K562 (cell line): ENCODE measurements around the gene MYMX. TPM values are rescaled to one million over a fixed set of nuclear protein-coding genes. Genes with fewer than 3 reads are reported as not detected.

Experiments
- ATAC-seq: fragments of 200-7000 bp; cut with Tn5 transposase; 3 replicates; pipeline ENCODE4 v1.9.1; 2020; ENCODE audit warnings: moderate library complexity
- BruUV-seq: library from RNA; stranded (reverse); fragments of 400-500 nt; replicated peaks from 2 replicates; lab custom pipeline; 2021; lab: Mats Ljungman, UMichigan
- CTCF ChIA-PET: fragments of 300-600 bp; formaldehyde crosslinking; extraction: SDS; loops from one replicate; lab custom pipeline; 2021; ENCODE audit warnings: low intra/inter-chr PET ratio; lab: Yijun Ruan, JAX
- POLR2A ChIA-PET: fragments of 300-600, 350-650 bp; sonication (Branson Sonifier 250); formaldehyde crosslinking; extraction: SDS; loops from one replicate; lab custom pipeline; 2021; ENCODE audit warnings: antibody characterized with exemption, inconsistent platforms; lab: Yijun Ruan, JAX
- DNase-seq, 4 experiments: peaks; one replicate each; pipeline versions ENCODE4 v3.0.0 to v3.0.0-alpha.2; 2011 to 2018; ENCODE audit warnings: low spot score in 3 of 4, mixed read lengths in 3 of 4; ENCODE audit errors: extremely low read depth in 1 of 4
- FAIRE-seq: peaks from 2 replicates; lab custom pipeline; 2011; peaks lifted over from hg19 to GRCh38; lab: Jason Lieb, UNC
- H2AFZ ChIP-seq: 2 replicates; pipeline ENCODE4 v1.6.0; 2011; ENCODE audit warnings: low read depth, low read length, control low read depth, inconsistent platforms
- H3K27ac ChIP-seq: fragments of 200-600 bp; 3 replicates; pipeline ENCODE4 v1.8.0; 2011; ENCODE audit warnings: low read depth, mild to moderate bottlenecking, control low read depth, inconsistent platforms, low read length, moderate library complexity, mixed read lengths; ENCODE audit errors: extremely low read depth
- H3K27me3 ChIP-seq, 2 experiments: fragments of 300-600 bp in 1 of 2; 2 replicates in 1 of 2; 3 replicates in 1 of 2; pipeline versions ENCODE4 v1.6.0 to v1.8.0; 2011; ENCODE audit warnings: inconsistent platforms in 2 of 2, low read length in 2 of 2, mild to moderate bottlenecking in 1 of 2, mixed read lengths in 1 of 2, moderate library complexity in 1 of 2; ENCODE audit not compliant: control insufficient read depth in 2 of 2, insufficient read depth in 2 of 2
- H3K36me3 ChIP-seq: fragments of 300-600 bp; 3 replicates; pipeline ENCODE4 v1.8.0; 2011; ENCODE audit warnings: mild to moderate bottlenecking, low read length, inconsistent platforms; ENCODE audit not compliant: control insufficient read depth, insufficient read depth
- H3K4me1 ChIP-seq, 2 experiments: fragments of 200-600 bp in 1 of 2; replicated peaks in 1 of 2; 2 replicates in 1 of 2; 3 replicates in 1 of 2; pipeline versions ENCODE4 v1.5.1 to v1.8.0; 2011; ENCODE audit warnings: inconsistent platforms in 2 of 2, low read length in 2 of 2, mild to moderate bottlenecking in 1 of 2, mixed read lengths in 1 of 2, moderate library complexity in 1 of 2; ENCODE audit not compliant: control insufficient read depth in 2 of 2, insufficient read depth in 2 of 2
- H3K4me2 ChIP-seq: 2 replicates; pipeline ENCODE4 v1.6.1; 2011; ENCODE audit warnings: low read length, control low read depth, inconsistent platforms, mixed read lengths; ENCODE audit not compliant: insufficient read depth
- H3K4me3 ChIP-seq: fragments of 200-600 bp; sonication (generic), shearing (Covaris generic); 2 replicates; pipeline ENCODE4 v1.5.1; 2016; ENCODE audit warnings: control low read depth, inconsistent platforms
- H3K79me2 ChIP-seq: fragments of 200-600 bp; 3 replicates; pipeline ENCODE4 v1.8.0; 2011; ENCODE audit warnings: low read length, inconsistent platforms; ENCODE audit not compliant: control insufficient read depth, insufficient read depth
- H3K9ac ChIP-seq, 2 experiments: 2 replicates each; pipeline versions ENCODE4 v1.6.0 to v1.6.1; 2011; ENCODE audit warnings: low read depth in 2 of 2, low read length in 2 of 2, control low read depth in 1 of 2, inconsistent platforms in 1 of 2, mild to moderate bottlenecking in 1 of 2, mixed read lengths in 1 of 2; ENCODE audit not compliant: insufficient read depth in 1 of 2
- H3K9me1 ChIP-seq: one replicate; pipeline ENCODE4 v1.6.0; 2011; ENCODE audit warnings: inconsistent platforms, mild to moderate bottlenecking, low read length, moderate library complexity; ENCODE audit not compliant: control insufficient read depth, insufficient read depth
- H3K9me3 ChIP-seq: replicated peaks from 2 replicates; pipeline ENCODE4 v1.5.1; 2011; ENCODE audit warnings: low read depth, low read length, inconsistent platforms; ENCODE audit not compliant: control insufficient read depth, insufficient read depth
- H4K20me1 ChIP-seq: replicated peaks from 2 replicates; pipeline ENCODE4 v1.6.1; 2011; ENCODE audit warnings: low read length, inconsistent platforms, mixed read lengths; ENCODE audit not compliant: control insufficient read depth, insufficient read depth
- ATF2 ChIP-seq: sonication (generic); formaldehyde crosslinking; IDR thresholded peaks from 2 replicates; pipeline ENCODE4 v1.8.1; 2022; ENCODE audit warnings: missing genetic modification reagents
- CCAR2 ChIP-seq: fragments of 200-400 bp; formaldehyde crosslinking; IDR thresholded peaks from 2 replicates; pipeline ENCODE4 v1.6.1; 2017; ENCODE audit warnings: mild to moderate bottlenecking, low read depth, low read length
- HDGF ChIP-seq: fragments of 450-650 bp; IDR thresholded peaks from 2 replicates; pipeline ENCODE4 v1.6.1; 2016
- NR3C1 ChIP-seq: sonication (generic); formaldehyde crosslinking; IDR thresholded peaks from 2 replicates; pipeline ENCODE4 v1.8.1; 2022; ENCODE audit warnings: missing genetic modification reagents
- SP1 ChIP-seq: sonication (generic); formaldehyde crosslinking; IDR thresholded peaks from 2 replicates; pipeline ENCODE4 v1.8.1; 2022; ENCODE audit warnings: mild to moderate bottlenecking, missing genetic modification reagents
- ZKSCAN1 ChIP-seq: fragments of 150-350 bp; IDR thresholded peaks from 2 replicates; pipeline ENCODE4 v1.6.1; 2016; ENCODE audit warnings: low read depth, low read length
- ZKSCAN8 ChIP-seq: fragments of 200-800 bp; sonication (Bioruptor generic); IDR thresholded peaks from 2 replicates; pipeline ENCODE4 v1.6.1; 2016; ENCODE audit warnings: missing genetic modification characterization, missing compliant biosample characterization
- ZNF23 ChIP-seq: fragments of 250-450 bp; sonication (Bioruptor Pico); IDR thresholded peaks from 2 replicates; pipeline ENCODE4 v1.4.0; 2020; ENCODE audit warnings: mild to moderate bottlenecking
- ZNF232 ChIP-seq: sonication (generic); formaldehyde crosslinking; IDR thresholded peaks from 2 replicates; pipeline ENCODE4 v1.8.0; 2022; ENCODE audit warnings: mild to moderate bottlenecking, missing genetic modification reagents
- ZNF449 ChIP-seq: fragments of 250-450 bp; sonication (Bioruptor Pico); IDR thresholded peaks from 2 replicates; pipeline ENCODE4 v1.8.0; 2022; ENCODE audit warnings: moderate library complexity, mild to moderate bottlenecking, inconsistent platforms
- WGBS: fragments of 100-300 bp; shearing (Covaris generic); methylation state at CpG from one replicate; pipeline ENCODE4 v1.1.6; 2016; ENCODE audit warnings: low coverage, mixed read lengths; ENCODE audit not compliant: insufficient coverage; ENCODE audit errors: missing lambda C conversion rate; 5-methylcytosine and 5-hydroxymethylcytosine counted together
- in situ Hi-C: fragments of 300-500 bp; cut with MboI; formaldehyde crosslinking; loops from 4 replicates; pipeline ENCODE4 v1.15.0; 2018; ENCODE audit warnings: inconsistent platforms, mixed read lengths
- intact Hi-C: fragments of 100-400 bp; cut with micrococcal nuclease; formaldehyde crosslinking; loops from 2 replicates; pipeline ENCODE4 v1.14.2; 2022
- polyA plus RNA-seq, 8 experiments: library from polyadenylated mRNA; depleted of rRNA in 4 of 8; stranded (reverse) in 5 of 8; unstranded in 3 of 8; fragments of >200 nt; fragmentation: Nextera tagmentation in 2 of 8; fragmentation: Illumina TruSeq in 1 of 8; extraction: Ambion mirVana in 2 of 8; extraction: Trizol in 1 of 8; gene quantifications; 2 replicates each; pipeline versions ENCODE4 v1.2.1 to v1.2.3, GENCODE V29; 2011 to 2014; ENCODE audit warnings: inconsistent platforms in 1 of 8, missing spikeins in 1 of 8
- total RNA-seq, 7 experiments: library from RNA; depleted of rRNA in 6 of 7; stranded (reverse); fragments of >200 nt in 6 of 7; fragmentation: Illumina TruSeq in 2 of 7; extraction: Trizol in 2 of 7; gene quantifications; 2 replicates each; pipeline versions ENCODE4 v1.2.1 to v1.2.3, GENCODE V29; 2011 to 2021; ENCODE audit warnings: low replicate concordance in 1 of 7
- TF ChIP-seq, protein P1 (sequence below): fragments of 250-450 bp; sonication (Bioruptor Pico); IDR thresholded peaks from 2 replicates; pipeline ENCODE4 v1.6.1; 2021; ENCODE audit warnings: mild to moderate bottlenecking
- TF ChIP-seq, protein P2 (sequence below): sonication (generic); formaldehyde crosslinking; IDR thresholded peaks from 2 replicates; pipeline ENCODE4 v1.8.1; 2023; ENCODE audit warnings: mild to moderate bottlenecking, missing genetic modification reagents, moderate library complexity
- TF ChIP-seq, protein P3 (sequence below): fragments of 250-450 bp; sonication (Bioruptor Pico); IDR thresholded peaks from 2 replicates; pipeline ENCODE4 v1.5.0; 2021
- TF ChIP-seq, protein P4 (sequence below): sonication (generic); formaldehyde crosslinking; IDR thresholded peaks from 2 replicates; pipeline ENCODE4 v1.8.0; 2022; ENCODE audit warnings: mild to moderate bottlenecking, missing genetic modification reagents

The MYMX gene
- total and polyA plus RNA-seq, 9 of the 15 experiments (the other 6 are each of a cell fraction or from before 2014, with no cell fraction given): 0.12 TPM; not detected in 8

GRCh38 chr6:44179648-44180047 is 37.1 kb upstream of the MYMX start:
- FAIRE-seq (no peak), ATAC-seq (no peak), DNase-seq (no peak)
- no peak overlapping the region for H3K27ac ChIP-seq
- H3K27me3 ChIP-seq: peaks cover 2 to 21% of the 10 kb centered on the region in 2 experiments; a peak in 2 of 5 replicates
- CTCF ChIA-PET: no interaction called here
- H3K9ac ChIP-seq: no peak overlapping the region
- no peaks in the 10 kb centered on the region for H4K20me1 ChIP-seq
- no peaks in the 10 kb centered on the region for H3K79me2 ChIP-seq
- no peak overlapping the region for H3K4me3 ChIP-seq
- intact Hi-C loops: no loop called here
- 19% methylated on average over 7 of the region's 7 CpGs for WGBS
- H3K9me3 ChIP-seq: no peaks in the 10 kb centered on the region
- in situ Hi-C loops: no loop called here
- no TSS peak for BruUV-seq
- POLR2A ChIA-PET: interaction anchor here (0.7 to 3.0 kb wide), 5 partner anchors 68 to 452 kb away, joined by 3 to 17 read pairs (median 5); partner anchors contain the start of gene HSP90AB1
- H3K9me1 ChIP-seq: no peaks in the 10 kb centered on the region
- no peaks in the 10 kb centered on the region for H3K36me3 ChIP-seq
- no peak overlapping the region for H2AFZ ChIP-seq
- no peak overlapping the region for H3K4me2 ChIP-seq
- TF ChIP-seq ZNF449: no peak
- TF ChIP-seq, protein P1, sequence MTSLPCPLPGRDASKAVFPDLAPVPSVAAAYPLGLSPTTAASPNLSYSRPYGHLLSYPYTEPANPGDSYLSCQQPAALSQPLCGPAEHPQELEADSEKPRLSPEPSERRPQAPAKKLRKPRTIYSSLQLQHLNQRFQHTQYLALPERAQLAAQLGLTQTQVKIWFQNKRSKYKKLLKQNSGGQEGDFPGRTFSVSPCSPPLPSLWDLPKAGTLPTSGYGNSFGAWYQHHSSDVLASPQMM (CRISPR knock-in tag): no peak
- TF ChIP-seq ATF2 (CRISPR knock-in tag): no peak
- TF ChIP-seq, protein P2, sequence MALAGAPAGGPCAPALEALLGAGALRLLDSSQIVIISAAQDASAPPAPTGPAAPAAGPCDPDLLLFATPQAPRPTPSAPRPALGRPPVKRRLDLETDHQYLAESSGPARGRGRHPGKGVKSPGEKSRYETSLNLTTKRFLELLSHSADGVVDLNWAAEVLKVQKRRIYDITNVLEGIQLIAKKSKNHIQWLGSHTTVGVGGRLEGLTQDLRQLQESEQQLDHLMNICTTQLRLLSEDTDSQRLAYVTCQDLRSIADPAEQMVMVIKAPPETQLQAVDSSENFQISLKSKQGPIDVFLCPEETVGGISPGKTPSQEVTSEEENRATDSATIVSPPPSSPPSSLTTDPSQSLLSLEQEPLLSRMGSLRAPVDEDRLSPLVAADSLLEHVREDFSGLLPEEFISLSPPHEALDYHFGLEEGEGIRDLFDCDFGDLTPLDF: no peak
- TF ChIP-seq, protein P3, sequence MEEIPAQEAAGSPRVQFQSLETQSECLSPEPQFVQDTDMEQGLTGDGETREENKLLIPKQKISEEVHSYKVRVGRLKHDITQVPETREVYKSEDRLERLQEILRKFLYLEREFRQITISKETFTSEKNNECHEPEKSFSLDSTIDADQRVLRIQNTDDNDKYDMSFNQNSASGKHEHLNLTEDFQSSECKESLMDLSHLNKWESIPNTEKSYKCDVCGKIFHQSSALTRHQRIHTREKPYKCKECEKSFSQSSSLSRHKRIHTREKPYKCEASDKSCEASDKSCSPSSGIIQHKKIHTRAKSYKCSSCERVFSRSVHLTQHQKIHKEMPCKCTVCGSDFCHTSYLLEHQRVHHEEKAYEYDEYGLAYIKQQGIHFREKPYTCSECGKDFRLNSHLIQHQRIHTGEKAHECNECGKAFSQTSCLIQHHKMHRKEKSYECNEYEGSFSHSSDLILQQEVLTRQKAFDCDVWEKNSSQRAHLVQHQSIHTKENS: no peak
- TF ChIP-seq SP1 (CRISPR knock-in tag): no peak
- TF ChIP-seq, protein P4, sequence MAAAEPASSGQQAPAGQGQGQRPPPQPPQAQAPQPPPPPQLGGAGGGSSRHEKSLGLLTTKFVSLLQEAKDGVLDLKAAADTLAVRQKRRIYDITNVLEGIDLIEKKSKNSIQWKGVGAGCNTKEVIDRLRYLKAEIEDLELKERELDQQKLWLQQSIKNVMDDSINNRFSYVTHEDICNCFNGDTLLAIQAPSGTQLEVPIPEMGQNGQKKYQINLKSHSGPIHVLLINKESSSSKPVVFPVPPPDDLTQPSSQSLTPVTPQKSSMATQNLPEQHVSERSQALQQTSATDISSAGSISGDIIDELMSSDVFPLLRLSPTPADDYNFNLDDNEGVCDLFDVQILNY: no peak
- TF ChIP-seq ZNF23: no peak
- TF ChIP-seq ZKSCAN1: no peak
- no peak for TF ChIP-seq CCAR2
- no peak for TF ChIP-seq NR3C1 (CRISPR knock-in tag)
- no peak for TF ChIP-seq HDGF
- TF ChIP-seq ZKSCAN8 (CRISPR knock-in tag): no peak
- TF ChIP-seq ZNF232: no peak
- H3K4me1 ChIP-seq: peaks cover 0 to 13% of the 10 kb centered on the region in 2 experiments; a peak in 2 of 5 replicates
